MV-4-11 (cell line): ENCODE measurements around the gene FRAT2.
"Not testable (repeated sequence)": the region's sequence is repeated elsewhere in the genome, so short reads cannot be mapped to it uniquely, and the experiment has no call there.

Experiments used
- DNase-seq: peaks from one replicate; lab custom pipeline; 2025; lab: John Stamatoyannopoulos, UW

The FRAT2 gene

GRCh38 chr10:97356318-97356914 lies 21.9 kb upstream of the FRAT2 start:
- DNase-seq = peak; percentile 92

GRCh38 chr10:97355571-97355975 lies 21.0 kb upstream of the FRAT2 start:
- peak; percentile 13 for DNase-seq

- peak; percentile 90 for DNase-seq
These were observed 19.4 kb upstream of the FRAT2 start for GRCh38 chr10:97353945-97354344.

GRCh38 chr10:97349752-97350513 lies 15.4 kb upstream of the FRAT2 start:
- DNase-seq = no peak

- no peak for DNase-seq
These were observed 12.8 kb upstream of the FRAT2 start for GRCh38 chr10:97347317-97347716.

GRCh38 chr10:97343664-97344063 lies 9.1 kb upstream of the FRAT2 start:
- DNase-seq = not testable (repeated sequence)

GRCh38 chr10:97341416-97341815 lies 6.9 kb upstream of the FRAT2 start:
- no peak for DNase-seq

GRCh38 chr10:97338041-97338440 lies 3.5 kb upstream of the FRAT2 start:
- DNase-seq = no peak

- no peak for DNase-seq
These were observed 2.7 kb upstream of the FRAT2 start for GRCh38 chr10:97336942-97337831.

GRCh38 chr10:97336446-97336845 lies 1.9 kb upstream of the FRAT2 start:
- DNase-seq = no peak

GRCh38 chr10:97336006-97336405 lies 1.5 kb upstream of the FRAT2 start:
- DNase-seq = no peak

- no peak for DNase-seq
These were observed 675 bp upstream of the FRAT2 start for GRCh38 chr10:97335188-97335619.

GRCh38 chr10:97333601-97334369 lies 744 bp downstream of the FRAT2 start:
- DNase-seq = peak; percentile 58

GRCh38 chr10:97333351-97333600 lies 1.3 kb downstream of the FRAT2 start:
- DNase-seq = peak; percentile 49

GRCh38 chr10:97332591-97333350 lies 1.8 kb downstream of the FRAT2 start:
- peak; percentile 27 for DNase-seq

GRCh38 chr10:97331153-97331703 lies 3.3 kb downstream of the FRAT2 start:
- no peak for DNase-seq

GRCh38 chr10:97329766-97330165 lies 4.8 kb downstream of the FRAT2 start:
- DNase-seq = peak; percentile 70

GRCh38 chr10:97328646-97329453 lies 5.7 kb downstream of the FRAT2 start:
- DNase-seq = no peak

GRCh38 chr10:97327348-97328294 lies 6.9 kb downstream of the FRAT2 start:
- DNase-seq = peak; percentile 13
